Measurements from ENCODE around the gene PSMA7. TPM values are rescaled to one million over a fixed set of nuclear protein-coding genes. Genes with fewer than 3 reads are reported as not detected.

PSMA7 gene
- polyA plus RNA-seq, 4 donors = 160 to 206 (median 170) TPM

GRCh38 chr20:62141043-62141396, 2.2 kb downstream of the PSMA7 start:
- no peak for DNase-seq (ENCODE audit: low read depth in 4 of 4, low spot score in 3 of 4)

- no peak for DNase-seq (ENCODE audit: low read depth in 4 of 4, low spot score in 3 of 4)
These were observed 3.6 kb downstream of the PSMA7 start for GRCh38 chr20:62139636-62140035.

DNA sequence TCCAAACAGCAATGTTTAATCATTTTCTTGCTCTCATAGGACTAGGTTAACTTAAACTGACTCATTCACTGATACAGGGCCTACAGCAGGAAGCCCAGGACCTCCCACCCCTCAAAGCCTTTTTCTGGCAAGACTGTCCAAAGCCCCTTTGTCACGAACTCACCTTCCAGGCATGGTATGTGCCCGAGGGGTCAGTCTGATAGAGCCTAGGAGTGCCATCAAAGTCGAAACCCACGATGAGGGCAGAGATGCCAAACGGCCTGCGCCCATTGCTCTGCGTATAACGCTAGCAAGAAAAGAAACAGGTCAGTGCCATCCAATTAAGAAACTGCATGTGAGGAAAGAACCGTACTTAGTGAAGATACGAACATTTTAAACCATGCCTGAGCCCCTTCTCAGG, 4.3 kb downstream of the PSMA7 start:
- no peak for DNase-seq (ENCODE audit: low read depth in 4 of 4, low spot score in 3 of 4)

DNA sequence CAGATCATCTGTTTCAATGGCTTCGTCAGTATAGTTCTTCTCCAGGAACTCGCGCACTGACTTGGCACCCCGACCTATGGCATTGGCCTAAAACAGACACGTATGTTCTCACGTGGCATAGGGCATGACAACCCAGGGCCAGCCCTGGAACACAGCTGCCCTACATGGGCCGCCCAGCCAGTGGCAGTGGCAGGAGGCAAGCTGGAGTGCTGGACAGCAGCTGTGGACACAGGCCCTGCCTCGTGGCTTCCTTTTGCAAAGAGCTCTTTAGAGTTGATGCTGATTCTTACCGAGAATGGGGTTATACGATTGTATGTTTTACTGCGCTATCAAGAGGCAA, 5.0 kb downstream of the PSMA7 start:
- no peak for DNase-seq (ENCODE audit: low read depth in 4 of 4, low spot score in 3 of 4)

GRCh38 chr20:62137478-62138203, 5.6 kb downstream of the PSMA7 start:
- DNase-seq (ENCODE audit: low read depth in 4 of 4, low spot score in 3 of 4) = no peak

GRCh38 chr20:62137092-62137384, 6.2 kb downstream of the PSMA7 start:
- no peak for DNase-seq (ENCODE audit: low read depth in 4 of 4, low spot score in 3 of 4)

GRCh38 chr20:62136283-62137091, 6.7 kb downstream of the PSMA7 start:
- no peak for DNase-seq (ENCODE audit: low read depth in 4 of 4, low spot score in 3 of 4)

GRCh38 chr20:62135573-62136266, 7.5 kb downstream of the PSMA7 start:
- no peak for DNase-seq (ENCODE audit: low read depth in 4 of 4, low spot score in 3 of 4)

DNA sequence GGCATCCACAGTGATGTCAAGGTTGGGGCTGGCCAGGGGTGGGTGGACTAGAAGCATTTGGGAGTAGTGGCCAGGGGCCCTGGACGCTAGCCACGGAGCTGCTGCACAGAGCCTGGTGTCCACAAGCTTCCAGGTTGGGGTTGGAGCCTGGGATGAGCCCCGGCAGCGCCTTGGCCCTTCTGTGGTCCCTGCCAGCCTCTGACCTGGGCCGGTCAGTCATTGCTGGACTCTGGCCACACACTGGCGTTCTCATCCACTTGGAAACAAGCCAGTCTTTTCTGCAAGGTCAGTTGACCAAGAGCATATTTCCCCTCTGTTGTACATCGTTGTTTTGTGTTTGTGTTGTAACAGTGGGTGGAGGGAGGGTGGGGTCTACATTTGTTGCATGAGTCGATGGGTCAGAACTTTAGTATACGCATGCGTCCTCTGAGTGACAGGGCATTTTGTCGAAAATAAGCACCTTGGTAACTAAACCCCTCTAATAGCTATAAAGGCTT, 8.4 kb downstream of the PSMA7 start:
- DNase-seq (ENCODE audit: low read depth in 4 of 4, low spot score in 3 of 4) = no peak

DNA sequence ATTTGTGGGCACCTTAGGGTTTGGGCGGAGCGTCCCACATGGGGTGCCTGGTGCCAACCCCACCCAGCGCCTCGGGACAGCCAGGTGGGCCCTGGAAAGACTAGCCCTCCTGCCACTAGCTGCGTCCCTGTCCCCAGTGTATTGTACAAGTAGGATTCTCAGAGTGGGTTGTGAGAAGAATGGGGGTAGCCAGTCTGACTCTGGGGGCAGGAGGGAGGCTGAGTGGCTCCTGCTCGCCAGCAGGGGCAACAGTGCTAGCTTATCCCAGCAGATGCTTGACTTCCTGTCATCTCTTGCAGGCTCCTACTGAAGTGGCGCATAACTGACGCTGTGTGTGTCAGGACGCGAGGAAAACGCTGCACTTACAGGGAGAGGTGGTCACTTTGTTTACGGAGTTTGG, 9.3 kb downstream of the PSMA7 start:
- no peak for DNase-seq (ENCODE audit: low read depth in 4 of 4, low spot score in 3 of 4)

- DNase-seq (ENCODE audit: low read depth in 4 of 4, low spot score in 3 of 4) = no peak
These were observed 9.9 kb downstream of the PSMA7 start for GRCh38 chr20:62133051-62133845.

DNA sequence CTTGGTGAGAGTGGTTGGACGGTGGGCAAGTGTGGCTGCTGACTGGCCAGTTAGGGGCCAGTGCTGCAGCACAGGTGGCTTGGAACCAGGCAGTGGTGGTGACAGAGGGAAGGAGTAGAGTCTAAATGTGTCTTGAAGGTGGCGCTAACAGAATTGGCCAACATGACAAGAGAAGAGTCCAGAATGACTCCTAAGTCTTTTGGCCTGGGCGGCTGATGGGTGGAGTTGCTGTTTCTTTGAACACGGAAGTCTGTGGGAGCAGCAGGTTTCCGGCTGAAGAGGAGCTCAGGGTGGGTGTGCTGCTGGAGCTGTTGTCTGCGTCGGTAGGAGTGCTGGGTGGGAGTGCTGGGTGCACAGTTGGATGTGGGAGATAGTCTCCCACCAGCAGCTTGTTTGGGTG, 10.8 kb downstream of the PSMA7 start:
- DNase-seq (ENCODE audit: low read depth in 4 of 4, low spot score in 3 of 4) = no peak

- no peak for DNase-seq (ENCODE audit: low read depth in 4 of 4, low spot score in 3 of 4)
These were observed 11.5 kb downstream of the PSMA7 start for GRCh38 chr20:62131560-62132320.

DNA sequence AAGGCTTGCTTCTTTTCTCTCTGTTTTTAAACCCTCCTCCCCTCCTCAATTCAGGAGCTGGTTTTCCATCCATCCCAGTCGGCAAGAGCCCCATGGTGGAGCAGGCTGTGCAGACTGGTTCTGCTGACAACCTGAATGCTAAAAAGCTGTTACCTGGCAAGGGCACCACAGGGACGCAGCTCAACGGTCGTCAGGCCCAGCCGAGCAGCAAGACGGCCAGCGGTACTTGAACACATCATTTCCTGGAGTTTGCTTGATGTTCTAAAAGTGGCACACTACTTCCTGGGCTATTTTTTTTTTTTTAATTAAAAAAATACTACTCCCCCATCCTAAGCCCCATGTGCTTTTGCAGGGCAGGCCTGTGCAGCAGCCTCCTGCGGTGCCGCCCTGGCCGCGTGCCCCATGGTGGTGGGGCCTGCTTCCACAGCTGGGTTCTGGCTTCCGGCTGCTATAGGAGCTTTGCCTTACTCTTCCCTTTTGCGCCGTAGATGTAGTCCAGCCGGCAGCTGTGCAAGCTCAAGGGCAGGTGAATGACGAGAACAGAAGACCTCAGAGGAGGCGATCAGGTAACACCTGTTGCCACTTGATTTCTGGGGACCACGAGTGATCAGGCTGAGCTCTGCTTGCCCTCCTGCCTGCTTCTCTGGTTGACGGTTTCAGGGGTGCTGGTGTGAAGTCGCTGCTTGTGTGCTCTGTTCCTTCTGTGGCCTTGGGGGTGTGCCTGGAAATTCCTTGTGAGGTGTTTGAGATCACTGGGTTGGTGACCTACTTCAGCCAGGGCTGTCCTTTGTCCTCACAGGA, 13.3 kb downstream of the PSMA7 start:
- no peak for DNase-seq (ENCODE audit: low read depth in 4 of 4, low spot score in 3 of 4)

DNA sequence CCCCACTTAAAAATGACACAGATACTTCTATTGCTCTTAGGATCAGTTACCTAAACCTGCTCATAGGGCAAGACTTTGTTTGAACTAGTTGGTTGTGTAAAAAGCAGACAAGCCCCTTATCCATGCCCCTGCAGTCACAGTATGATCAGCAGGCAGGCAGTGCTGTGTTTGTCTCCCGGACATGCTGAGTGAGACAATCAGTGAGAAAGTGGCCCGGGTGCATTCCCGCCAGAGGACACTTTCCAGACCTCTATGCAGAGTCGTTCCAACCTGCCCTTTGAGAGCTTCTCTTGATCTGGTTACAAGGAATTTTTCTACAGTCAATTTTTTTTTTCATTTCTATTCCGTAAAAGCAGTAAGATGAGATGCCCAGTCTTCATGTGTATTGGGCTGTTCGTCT, 14.7 kb downstream of the PSMA7 start:
- DNase-seq (ENCODE audit: low read depth in 4 of 4, low spot score in 3 of 4) = no peak

GRCh38 chr20:62127799-62128198, 15.4 kb downstream of the PSMA7 start:
- DNase-seq (ENCODE audit: low read depth in 4 of 4, low spot score in 3 of 4) = no peak

DNA sequence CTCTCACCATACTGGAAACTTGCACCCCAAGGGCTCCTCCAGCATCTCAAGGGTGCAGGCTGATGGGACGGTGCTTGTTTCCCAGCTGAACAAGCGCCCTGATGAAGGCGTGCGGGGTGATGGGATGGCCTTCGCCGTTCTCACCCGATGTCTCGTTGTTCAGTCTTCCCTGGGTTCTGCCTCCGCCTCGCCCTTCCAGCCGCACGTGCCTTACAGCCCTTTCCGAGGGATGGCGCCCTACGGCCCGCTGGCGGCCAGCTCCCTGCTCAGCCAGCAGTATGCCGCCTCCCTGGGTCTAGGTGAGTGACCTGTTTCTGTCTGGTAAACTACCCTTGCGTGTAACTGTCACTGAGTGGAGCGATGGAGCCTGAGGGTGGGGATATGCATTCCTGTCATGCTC, 17.1 kb downstream of the PSMA7 start:
- DNase-seq (ENCODE audit: low read depth in 4 of 4, low spot score in 3 of 4) = no peak

DNA sequence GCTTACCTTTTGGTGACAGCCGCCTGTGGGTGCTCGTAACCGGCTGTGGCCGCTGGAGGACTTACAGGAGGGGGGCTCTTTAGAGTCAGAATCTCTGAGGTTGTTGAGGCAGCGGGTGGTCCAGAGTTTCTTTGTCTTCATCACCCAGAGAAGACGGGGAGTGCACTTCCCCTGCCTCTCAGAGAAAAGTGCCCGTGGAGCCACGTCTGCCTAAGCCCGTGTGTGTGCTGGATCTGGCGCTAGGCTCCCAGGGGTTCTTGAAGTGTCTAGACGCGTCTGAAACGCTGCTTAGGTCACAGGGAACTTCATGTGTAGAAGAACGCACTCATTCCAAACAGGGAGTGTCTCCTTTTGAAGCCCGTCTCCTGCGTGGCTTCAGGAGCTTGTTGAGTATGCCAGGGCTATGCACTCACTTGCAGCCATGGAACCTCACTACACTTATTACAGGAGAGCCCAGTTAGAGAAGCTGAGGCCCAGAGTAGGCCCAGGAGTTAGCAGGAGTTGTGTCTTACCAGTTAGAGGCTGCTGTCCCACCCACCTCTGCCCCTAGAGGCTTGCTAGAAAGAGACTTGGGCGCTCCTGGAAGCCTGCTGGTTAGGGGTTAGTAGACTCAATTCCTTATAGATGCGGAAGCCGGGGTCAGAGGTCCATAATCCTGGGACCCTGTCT, 19.6 kb downstream of the PSMA7 start:
- DNase-seq (ENCODE audit: low read depth in 4 of 4, low spot score in 3 of 4) = no peak

Measured in right renal pelvis (tissue), 4 donors.